Activated CD4-positive, alpha-beta T cell treated with anti-CD3 and anti-CD28 coated beads for 36 hours (primary cell): Measurements from ENCODE around the gene TMEM88. TPM values are rescaled to one million over a fixed set of nuclear protein-coding genes. Genes with fewer than 3 reads are reported as not detected.

Source experiments
- ATAC-seq: fragments of 200-7000 bp; cut with Tn5 transposase; one replicate; pipeline ENCODE4 v1.10.0; 2021; ENCODE audit warnings: mild to moderate bottlenecking, moderate library complexity
- CTCF ChIA-PET: fragments of 350-600 bp; sonication (Branson Sonifier 250); formaldehyde crosslinking; loops from one replicate; lab custom pipeline; 2021; ENCODE audit warnings: antibody characterized with exemption; lab: Charles Lee
- POLR2A ChIA-PET: fragments of 350-600 bp; sonication (Branson Sonifier 250); formaldehyde crosslinking; loops from one replicate; lab custom pipeline; 2021; ENCODE audit warnings: antibody characterized with exemption, inconsistent platforms; lab: Charles Lee
- DNase-seq: peaks from one replicate; pipeline ENCODE4 v3.0.0-alpha.2; 2020
- H3K27ac Mint-ChIP-seq: one replicate; pipeline ENCODE4 v1.8.0; 2021; ENCODE audit warnings: mixed read lengths
- H3K27me3 Mint-ChIP-seq: one replicate; pipeline ENCODE4 v1.8.0; 2021; ENCODE audit warnings: mixed read lengths
- H3K36me3 Mint-ChIP-seq: one replicate; pipeline ENCODE4 v1.8.0; 2021; ENCODE audit warnings: low read depth, mixed read lengths
- H3K4me1 Mint-ChIP-seq: one replicate; pipeline ENCODE4 v1.8.0; 2021; ENCODE audit warnings: mixed read lengths
- H3K4me3 Mint-ChIP-seq: one replicate; pipeline ENCODE4 v1.8.0; 2021; ENCODE audit warnings: mild to moderate bottlenecking, moderate library complexity, mixed read lengths
- H3K9me3 Mint-ChIP-seq: one replicate; pipeline ENCODE4 v1.8.0; 2021; ENCODE audit warnings: low read depth, mixed read lengths
- intact Hi-C, 2 experiments: fragments of 100-400 bp; cut with DNase I in 1 of 2; cut with micrococcal nuclease in 1 of 2; formaldehyde crosslinking; loops; one replicate each; pipeline versions ENCODE4 v1.14.2 to v1.15.1; 2022 to 2024; cut with DNase I, micrococcal nuclease
- total RNA-seq, 2 experiments: library from RNA; stranded (reverse); gene quantifications; one replicate each; pipeline ENCODE4 v1.2.3, GENCODE V29; 2021

TMEM88 gene
- total RNA-seq, 2 experiments from 2014 or later = 3.5 to 5.6 TPM

DNA sequence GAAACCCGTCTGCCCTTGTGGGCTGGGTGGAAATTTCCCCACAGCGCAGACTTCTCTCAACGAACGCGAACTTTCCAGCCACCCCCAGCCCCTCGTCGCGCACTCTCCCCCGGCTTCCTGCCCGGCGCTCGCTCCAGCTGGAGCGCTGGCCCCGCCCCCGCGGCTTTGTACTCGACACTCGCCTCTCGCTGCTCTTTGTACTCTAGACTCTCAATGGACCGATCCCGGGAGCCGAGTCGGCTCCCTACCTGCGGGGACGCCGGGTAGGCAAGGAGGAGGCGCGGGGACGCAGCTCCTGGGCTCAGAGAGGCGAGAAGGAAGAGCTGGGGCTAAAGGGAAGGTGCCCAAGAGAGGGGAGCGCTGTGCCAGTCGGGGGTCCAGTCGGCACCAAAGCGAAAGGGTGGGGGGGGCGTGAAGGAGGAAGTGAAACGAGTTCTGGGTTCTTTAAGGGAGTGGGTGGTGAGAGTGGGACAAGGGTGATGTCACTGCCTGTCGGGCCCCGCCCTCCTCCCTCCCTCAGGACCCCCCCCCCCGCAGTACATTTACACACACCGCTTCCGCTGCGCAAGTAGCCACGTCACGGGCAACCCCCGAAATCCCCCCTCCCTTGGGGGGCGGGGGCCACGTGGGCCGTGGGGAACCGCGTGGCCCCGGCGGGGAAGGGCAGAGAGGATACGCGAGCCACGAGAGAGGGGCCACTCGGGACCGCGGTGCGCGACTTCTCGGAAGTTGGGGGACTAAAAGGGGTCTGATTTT lies 11.2 kb upstream of the TMEM88 start:
- Mint-ChIP-seq H3K9me3 (no peaks in the 10 kb centered on the region), H3K27me3 (no peaks in the 10 kb centered on the region), H3K27ac (peak overlapping the region; percentile 96), H3K4me3 (peak overlapping the region; percentile 97), H3K36me3 (peaks cover 37% of the 10 kb centered on the region), H3K4me1 (peaks cover 46% of the 10 kb centered on the region)
- DNase-seq (peak; percentile 94), ATAC-seq (peak; percentile 20)
- ChIA-PET CTCF (interaction anchor here (0.6 to 2.5 kb wide), 4 partner anchors 9 to 294 kb away, joined by 3 to 18 read pairs (median 3); partner anchors contain the start of gene KDM6B), POLR2A (no interaction called here)
- intact Hi-C loops = loop anchor here (1.0 to 10.0 kb wide), 22 partner anchors 8 to 829 kb away; partner anchors contain the start of genes NAA38 (in 2 of the 2), CNTROB (in 1 of the 2), CTDNEP1 (in 1 of the 2) and EIF5A (in 1 of the 2)

- peak; percentile 51 for ATAC-seq
- H3K27me3 Mint-ChIP-seq = no peaks in the 10 kb centered on the region
- CTCF ChIA-PET = interaction anchor here (0.6 to 2.5 kb wide), 12 partner anchors 10 to 264 kb away, joined by 3 to 18 read pairs (median 4); partner anchors contain the start of genes KCNAB3, KDM6B and NAA38
- POLR2A ChIA-PET = interaction anchor here (0.6 to 1.6 kb wide), 8 partner anchors 9 to 602 kb away, joined by 3 to 6 read pairs (median 4); partner anchors contain the start of genes GABARAP, NAA38 and TP53
- DNase-seq = peak; percentile 92
- no peaks in the 10 kb centered on the region for H3K9me3 Mint-ChIP-seq
- H3K36me3 Mint-ChIP-seq = peaks cover 35% of the 10 kb centered on the region
- peak overlapping the region; percentile 97 for H3K4me3 Mint-ChIP-seq
- intact Hi-C loops = loop anchor here (1.0 to 10.0 kb wide), 15 partner anchors 9 to 800 kb away; partner anchors contain the start of genes NAA38 (in 2 of the 2), CNTROB (in 1 of the 2), CTDNEP1 (in 1 of the 2) and ELP5 (in 1 of the 2)
- peaks cover 40% of the 10 kb centered on the region for H3K4me1 Mint-ChIP-seq
- H3K27ac Mint-ChIP-seq = peak overlapping the region; percentile 96
Observed at GRCh38 chr17:7844292-7845154, 10.3 kb upstream of the TMEM88 start.

- ATAC-seq (no peak), DNase-seq (no peak)
- Mint-ChIP-seq H3K27me3 (no peaks in the 10 kb centered on the region), H3K27ac (peak overlapping the region; percentile 67), H3K36me3 (peaks cover 34% of the 10 kb centered on the region), H3K4me3 (peak overlapping the region; percentile 97), H3K4me1 (peaks cover 40% of the 10 kb centered on the region), H3K9me3 (no peaks in the 10 kb centered on the region)
- intact Hi-C loops = loop anchor here (10.0 kb wide), 2 partner anchors 361 to 801 kb away; partner anchors contain the start of genes POLR2A (in 1 of the 2), SLC16A11 (in 1 of the 2) and SLC35G6 (in 1 of the 2)
- ChIA-PET POLR2A (interaction anchor here (0.6 to 1.6 kb wide), 7 partner anchors 10 to 603 kb away, joined by 3 to 6 read pairs (median 3); partner anchors contain the start of genes GABARAP and NAA38), CTCF (interaction anchor here (0.5 to 2.5 kb wide), 10 partner anchors 11 to 1420 kb away, joined by 3 to 18 read pairs (median 4); partner anchors contain the start of genes KCNAB3, KDM6B and NAA38)
Observed at GRCh38 chr17:7845359-7846062, 9.4 kb upstream of the TMEM88 start.

GRCh38 chr17:7846063-7846735 lies 8.7 kb upstream of the TMEM88 start:
- peak overlapping the region; percentile 97 for H3K4me3 Mint-ChIP-seq
- no peak for DNase-seq
- no peaks in the 10 kb centered on the region for H3K9me3 Mint-ChIP-seq
- H3K4me1 Mint-ChIP-seq = peaks cover 40% of the 10 kb centered on the region
- intact Hi-C loops = loop anchor here (10.0 kb wide), 2 partner anchors 361 to 801 kb away; partner anchors contain the start of genes POLR2A (in 1 of the 2), SLC16A11 (in 1 of the 2) and SLC35G6 (in 1 of the 2)
- POLR2A ChIA-PET = interaction anchor here (1.6 kb wide), 1 partner anchor 11 kb away, joined by 6 read pairs; the partner anchor contains the start of gene NAA38
- no peak overlapping the region for H3K27ac Mint-ChIP-seq
- no peak for ATAC-seq
- CTCF ChIA-PET = interaction anchor here (0.5 to 2.5 kb wide), 5 partner anchors 11 to 1419 kb away, joined by 3 to 18 read pairs (median 5); partner anchors contain the start of genes KDM6B and NAA38
- H3K27me3 Mint-ChIP-seq = no peaks in the 10 kb centered on the region
- peaks cover 34% of the 10 kb centered on the region for H3K36me3 Mint-ChIP-seq

- ATAC-seq (no peak), DNase-seq (no peak)
- Mint-ChIP-seq H3K4me1 (peaks cover 43% of the 10 kb centered on the region), H3K27ac (no peak overlapping the region), H3K27me3 (no peaks in the 10 kb centered on the region), H3K36me3 (peaks cover 39% of the 10 kb centered on the region), H3K4me3 (peak overlapping the region; percentile 97), H3K9me3 (no peaks in the 10 kb centered on the region)
- ChIA-PET POLR2A (no interaction called here), CTCF (interaction anchor here (0.5 to 0.8 kb wide), 4 partner anchors 33 to 517 kb away, joined by 3 read pairs; no protein-coding TSS in a partner anchor)
- intact Hi-C loops = loop anchor here (10.0 kb wide), 2 partner anchors 362 to 802 kb away; partner anchors contain the start of genes POLR2A (in 1 of the 2), SLC16A11 (in 1 of the 2) and SLC35G6 (in 1 of the 2)
Observed at GRCh38 chr17:7846765-7847661, 7.9 kb upstream of the TMEM88 start.

- POLR2A ChIA-PET = no interaction called here
- CTCF ChIA-PET = interaction anchor here (0.8 kb wide), 1 partner anchor 34 kb away, joined by 3 read pairs; no protein-coding TSS in a partner anchor
- H3K27me3 Mint-ChIP-seq = no peaks in the 10 kb centered on the region
- intact Hi-C loops = loop anchor here (10.0 kb wide), 2 partner anchors 363 to 803 kb away; partner anchors contain the start of genes POLR2A (in 1 of the 2), SLC16A11 (in 1 of the 2) and SLC35G6 (in 1 of the 2)
- ATAC-seq (no peak), DNase-seq (no peak)
- no peak overlapping the region for H3K4me3 Mint-ChIP-seq
- H3K27ac Mint-ChIP-seq = no peak overlapping the region
- H3K36me3 Mint-ChIP-seq = peaks cover 48% of the 10 kb centered on the region
- no peaks in the 10 kb centered on the region for H3K9me3 Mint-ChIP-seq
- H3K4me1 Mint-ChIP-seq = peaks cover 48% of the 10 kb centered on the region
Observed at GRCh38 chr17:7848131-7848579, 6.7 kb upstream of the TMEM88 start.

DNA sequence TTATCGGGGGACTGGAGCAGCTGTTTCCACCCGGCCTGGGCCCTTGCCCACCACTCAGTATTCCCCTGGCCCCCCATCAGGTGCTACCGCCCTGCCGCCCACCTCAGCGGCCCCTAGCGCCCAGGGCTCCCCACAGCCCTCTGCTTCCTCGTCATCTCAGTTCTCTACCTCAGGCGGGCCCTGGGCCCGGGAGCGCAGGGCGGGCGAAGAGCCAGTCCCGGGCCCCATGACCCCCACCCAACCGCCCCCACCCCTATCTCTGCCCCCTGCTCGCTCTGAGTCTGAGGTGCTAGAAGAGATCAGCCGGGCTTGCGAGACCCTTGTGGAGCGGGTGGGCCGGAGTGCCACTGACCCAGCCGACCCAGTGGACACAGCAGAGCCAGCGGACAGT lies 6.1 kb upstream of the TMEM88 start:
- Mint-ChIP-seq H3K36me3 (peaks cover 48% of the 10 kb centered on the region), H3K4me1 (peaks cover 49% of the 10 kb centered on the region), H3K27ac (no peak overlapping the region), H3K4me3 (no peak overlapping the region), H3K27me3 (no peaks in the 10 kb centered on the region), H3K9me3 (no peaks in the 10 kb centered on the region)
- DNase-seq (no peak), ATAC-seq (no peak)
- intact Hi-C loops = loop anchor here (10.0 kb wide), 2 partner anchors 364 to 804 kb away; partner anchors contain the start of genes POLR2A (in 1 of the 2), SLC16A11 (in 1 of the 2) and SLC35G6 (in 1 of the 2)
- POLR2A ChIA-PET = interaction anchor here (0.5 kb wide), 1 partner anchor 163 kb away, joined by 5 read pairs; no protein-coding TSS in a partner anchor
- CTCF ChIA-PET = interaction anchor here (0.9 to 3.3 kb wide), 3 partner anchors 14 to 67 kb away, joined by 3 to 18 read pairs (median 4); no protein-coding TSS in a partner anchor

- ChIA-PET POLR2A (interaction anchor here (0.5 kb wide), 1 partner anchor 163 kb away, joined by 5 read pairs; no protein-coding TSS in a partner anchor), CTCF (interaction anchor here (0.9 to 3.3 kb wide), 4 partner anchors 14 to 73 kb away, joined by 3 to 18 read pairs (median 4); no protein-coding TSS in a partner anchor)
Observed at GRCh38 chr17:7849130-7849750, 5.6 kb upstream of the TMEM88 start.

More at GRCh38 chr17:7849130-7849750, 5.6 kb upstream of the TMEM88 start:
- no peaks in the 10 kb centered on the region for H3K9me3 Mint-ChIP-seq
- intact Hi-C loops = loop anchor here (10.0 kb wide), 2 partner anchors 364 to 804 kb away; partner anchors contain the start of genes POLR2A (in 1 of the 2), SLC16A11 (in 1 of the 2) and SLC35G6 (in 1 of the 2)
- no peaks in the 10 kb centered on the region for H3K27me3 Mint-ChIP-seq
- no peak overlapping the region for H3K27ac Mint-ChIP-seq
- no peak for DNase-seq
- H3K4me1 Mint-ChIP-seq = peaks cover 52% of the 10 kb centered on the region
- H3K36me3 Mint-ChIP-seq = peaks cover 50% of the 10 kb centered on the region
- ATAC-seq = no peak
- peak overlapping the region; percentile 61 for H3K4me3 Mint-ChIP-seq
